SIG-M5 treated with dmso at 0.1 percent for 504 hours (cell line): ENCODE measurements around the gene METTL26.
"Not testable (repeated sequence)": the region's sequence is repeated elsewhere in the genome, so short reads cannot be mapped to it uniquely, and the experiment has no call there.

ENCODE experiments used
- DNase-seq: peaks from one replicate; lab custom pipeline; 2025; ENCODE audit not compliant: unreplicated experiment; lab: John Stamatoyannopoulos, UW

METTL26 gene

DNA sequence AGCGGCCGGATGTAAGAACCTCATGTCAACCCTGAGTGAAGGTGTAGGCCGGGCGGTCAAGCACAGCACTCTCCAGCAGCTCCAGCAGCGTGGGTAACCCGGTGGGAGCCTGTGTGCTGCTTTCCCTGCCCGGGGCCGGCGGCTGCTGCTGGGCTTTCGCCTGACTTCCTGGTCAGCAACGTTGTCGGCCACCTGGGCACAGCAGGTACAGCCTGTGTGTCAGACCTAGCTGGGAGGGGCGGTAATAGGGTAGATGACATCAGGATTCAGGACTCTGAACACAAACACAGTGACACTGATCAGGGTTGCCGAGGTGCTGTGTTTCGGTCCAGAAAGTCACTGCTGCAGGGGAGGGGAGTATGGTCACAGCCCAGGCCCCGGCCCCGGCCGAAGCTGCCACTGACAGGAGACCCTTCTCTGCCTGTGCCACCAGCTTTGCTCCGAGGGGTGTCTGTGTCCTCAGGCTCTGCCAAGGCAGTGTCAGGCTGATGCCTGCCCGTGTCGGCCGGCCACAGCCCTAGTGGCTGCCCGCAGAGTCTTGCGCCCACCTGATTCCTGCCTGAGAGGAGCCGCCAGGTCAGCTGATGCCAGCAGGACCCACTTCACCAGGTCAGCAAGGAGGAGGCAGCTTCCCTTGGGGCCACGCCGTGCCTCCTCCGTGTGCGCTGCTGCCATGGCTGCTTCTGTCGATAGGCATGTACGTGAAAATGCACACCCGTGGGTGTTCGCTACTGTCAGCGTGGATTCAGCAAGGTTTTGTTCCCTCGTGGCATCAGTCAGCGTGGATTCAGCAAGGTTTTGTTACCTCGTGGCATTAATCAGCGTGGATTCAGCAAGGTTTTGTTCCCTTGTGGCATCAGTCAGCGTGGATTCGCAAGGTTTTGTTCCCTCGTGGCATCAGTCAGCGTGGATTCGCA is 37.0 kb downstream of the METTL26 start:
- DNase-seq, result no peak

DNA sequence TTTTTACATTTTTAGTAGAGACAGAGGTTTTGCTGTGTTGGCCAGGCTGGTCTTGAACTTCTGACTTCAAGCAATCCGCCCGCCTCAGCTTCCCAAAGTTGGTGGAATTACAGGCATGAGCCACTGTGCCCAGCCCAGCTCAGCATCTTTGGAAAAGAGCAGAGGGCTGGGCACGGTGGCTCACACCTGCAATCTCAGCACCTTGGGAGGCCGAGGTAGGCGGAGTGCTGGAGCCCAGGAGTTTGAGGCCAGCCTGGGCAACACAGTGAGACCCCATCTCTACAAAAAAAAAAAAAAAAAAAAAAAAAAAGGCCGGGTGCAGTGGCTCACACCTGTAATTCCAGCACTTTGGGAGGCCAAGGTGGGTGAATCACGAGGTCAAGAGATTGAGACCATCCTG is 38.5 kb downstream of the METTL26 start:
- DNase-seq, result not testable (repeated sequence)

DNA sequence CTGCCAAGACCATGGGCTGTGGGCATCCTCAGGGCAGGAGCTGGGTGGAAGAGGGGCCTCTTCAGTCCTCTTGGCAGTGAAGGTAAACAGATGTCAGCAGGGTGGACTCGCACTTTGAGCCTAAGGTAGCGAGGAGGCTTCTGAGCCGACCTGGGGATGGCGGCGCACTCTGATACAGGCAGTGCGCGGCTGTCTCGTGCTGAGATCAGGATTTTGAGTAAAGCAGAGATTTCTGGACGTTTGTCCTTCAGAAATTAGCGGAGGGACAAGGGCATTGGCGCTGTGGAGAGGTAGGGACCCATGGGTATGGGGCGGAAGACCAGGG is 39.4 kb downstream of the METTL26 start:
- no peak for DNase-seq

DNA sequence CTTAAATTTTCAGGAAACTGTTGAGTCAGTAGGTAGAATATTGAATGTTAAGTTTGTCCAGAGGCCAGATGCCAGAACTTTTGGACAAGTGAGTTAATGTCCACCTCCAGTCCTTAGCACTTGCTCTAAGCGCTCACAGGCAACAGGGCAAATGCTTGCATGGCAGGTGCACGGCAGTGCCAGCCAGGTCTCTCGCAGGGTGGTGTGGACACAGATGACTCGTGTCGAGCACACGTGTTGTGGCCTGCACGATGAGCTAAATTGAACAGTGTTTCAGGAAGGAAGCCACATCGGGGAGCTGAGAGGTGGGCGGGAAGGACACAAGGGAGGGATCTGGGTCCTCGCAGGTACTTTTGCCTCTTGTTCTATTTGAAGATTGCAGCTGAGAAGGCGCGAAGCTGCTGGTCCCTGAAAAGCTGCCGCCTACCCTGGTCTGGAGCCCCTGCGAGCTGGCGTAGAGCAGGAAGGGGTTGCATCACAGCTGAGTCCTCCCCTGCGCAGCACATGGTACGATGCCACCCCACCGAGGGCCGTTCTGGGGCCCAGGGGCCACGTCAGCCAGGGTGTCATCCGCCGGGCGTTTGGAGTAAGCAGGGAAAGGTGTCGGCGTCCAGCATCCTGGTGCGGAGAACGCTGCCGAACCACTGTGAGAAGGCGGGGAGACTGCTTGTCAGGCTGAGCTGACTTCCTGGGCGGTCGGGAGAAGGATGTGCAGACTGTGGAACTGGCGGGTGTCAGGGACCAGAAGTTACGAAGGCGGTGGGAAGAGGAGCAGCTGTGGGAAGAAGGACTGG is 40.0 kb downstream of the METTL26 start:
- DNase-seq, result peak; percentile 10

DNA sequence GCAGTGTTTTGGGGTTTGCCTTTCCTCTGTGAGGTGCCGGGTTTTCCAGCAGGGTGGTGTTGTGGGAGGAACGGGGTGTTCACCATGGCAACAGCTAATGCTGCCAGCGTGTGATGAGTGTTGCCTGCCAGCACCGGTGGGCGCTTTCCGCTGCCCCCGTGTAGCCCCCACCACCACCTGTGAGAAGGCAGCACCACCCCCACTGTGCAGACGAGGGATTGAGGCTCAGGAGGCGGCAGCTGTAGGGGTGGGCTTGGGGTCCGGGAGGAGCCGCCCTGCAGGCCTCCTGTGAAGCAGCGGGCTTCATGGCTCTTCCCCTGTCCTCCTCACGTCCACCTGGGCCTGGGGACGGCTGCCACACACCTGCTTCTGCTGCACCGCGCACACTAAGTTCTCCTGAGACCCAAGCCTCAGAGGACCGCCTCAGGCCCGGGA is 41.0 kb downstream of the METTL26 start:
- no peak for DNase-seq

DNA sequence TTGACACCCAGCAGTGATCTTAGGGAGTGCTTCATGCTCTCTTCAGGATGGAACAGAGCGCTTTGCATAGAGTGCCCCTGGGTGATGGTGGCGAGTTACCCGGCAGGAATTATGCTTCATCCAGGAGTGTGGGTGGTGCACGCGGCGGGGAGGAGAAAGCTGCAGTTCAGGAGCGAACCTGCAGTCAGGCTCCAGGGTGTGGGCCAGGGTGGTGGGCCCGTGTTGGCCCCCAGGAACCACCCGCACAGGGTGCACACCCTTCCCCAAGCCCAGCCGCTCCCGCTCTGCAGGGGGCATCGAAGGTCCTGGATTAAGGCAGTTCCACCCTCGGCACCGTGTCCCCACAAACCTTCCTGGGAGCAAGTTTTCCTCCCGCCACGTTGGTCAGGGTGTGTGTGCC is 42.3 kb downstream of the METTL26 start:
- no peak for DNase-seq

DNA sequence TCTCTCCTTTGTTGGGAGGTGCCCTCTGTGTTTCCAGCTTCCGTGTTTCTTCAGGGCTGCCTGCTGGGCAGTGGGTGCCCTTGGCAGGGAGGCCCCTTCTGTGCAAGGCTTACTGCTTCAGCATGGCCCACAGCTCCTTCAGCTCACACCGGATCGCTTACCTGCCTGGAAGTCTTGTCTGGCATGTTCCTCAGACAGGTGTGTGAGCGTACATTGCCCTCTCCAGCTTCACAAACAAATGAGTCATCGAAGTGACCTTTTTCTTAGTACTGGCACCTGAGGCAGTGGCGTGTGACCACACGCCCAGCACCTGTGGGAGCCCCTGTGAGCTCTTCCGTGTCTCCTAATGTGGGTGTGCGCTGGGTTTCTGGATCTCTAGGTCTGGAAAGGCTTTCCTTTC is 42.7 kb downstream of the METTL26 start:
- DNase-seq, result peak; percentile 50

DNA sequence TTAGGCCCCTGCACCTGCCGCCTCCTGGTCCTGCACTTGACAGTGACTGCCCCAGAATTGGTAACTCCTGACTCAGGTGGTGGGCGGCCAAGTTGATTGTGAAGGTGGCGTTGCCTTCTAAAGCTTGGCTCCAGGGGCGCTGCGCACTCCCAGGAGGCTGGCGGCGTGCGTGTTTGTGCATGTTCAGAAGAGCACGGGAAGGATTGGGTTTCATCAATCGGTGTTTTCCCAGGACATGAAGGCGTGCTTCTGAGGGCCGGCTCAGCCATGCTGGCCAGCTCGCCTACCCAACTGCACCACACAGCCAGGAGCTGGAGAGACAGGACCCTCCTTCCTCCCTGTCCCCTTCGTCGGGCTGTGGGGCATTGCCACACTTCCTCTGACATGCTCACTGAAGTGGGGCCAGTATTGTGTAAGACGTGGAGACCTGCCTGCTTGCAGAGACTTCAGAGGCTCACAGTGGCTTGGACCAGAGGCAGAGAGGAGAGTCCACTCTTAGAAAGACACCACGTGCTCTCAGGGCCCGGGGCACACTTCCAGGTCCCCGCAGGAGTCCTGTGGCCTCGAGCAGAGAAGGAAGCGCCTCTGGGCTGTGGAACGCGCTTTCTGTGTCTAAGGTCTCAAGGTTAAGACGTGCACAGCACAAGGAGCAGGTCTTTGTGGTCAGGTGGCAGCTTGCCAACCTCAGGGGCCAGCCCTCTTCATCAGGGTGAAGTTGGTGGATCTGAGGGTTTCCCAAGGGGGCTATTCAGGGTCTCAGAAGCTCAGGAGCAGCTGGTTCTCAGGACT is 43.4 kb downstream of the METTL26 start:
- peak; percentile 87 for DNase-seq

DNA sequence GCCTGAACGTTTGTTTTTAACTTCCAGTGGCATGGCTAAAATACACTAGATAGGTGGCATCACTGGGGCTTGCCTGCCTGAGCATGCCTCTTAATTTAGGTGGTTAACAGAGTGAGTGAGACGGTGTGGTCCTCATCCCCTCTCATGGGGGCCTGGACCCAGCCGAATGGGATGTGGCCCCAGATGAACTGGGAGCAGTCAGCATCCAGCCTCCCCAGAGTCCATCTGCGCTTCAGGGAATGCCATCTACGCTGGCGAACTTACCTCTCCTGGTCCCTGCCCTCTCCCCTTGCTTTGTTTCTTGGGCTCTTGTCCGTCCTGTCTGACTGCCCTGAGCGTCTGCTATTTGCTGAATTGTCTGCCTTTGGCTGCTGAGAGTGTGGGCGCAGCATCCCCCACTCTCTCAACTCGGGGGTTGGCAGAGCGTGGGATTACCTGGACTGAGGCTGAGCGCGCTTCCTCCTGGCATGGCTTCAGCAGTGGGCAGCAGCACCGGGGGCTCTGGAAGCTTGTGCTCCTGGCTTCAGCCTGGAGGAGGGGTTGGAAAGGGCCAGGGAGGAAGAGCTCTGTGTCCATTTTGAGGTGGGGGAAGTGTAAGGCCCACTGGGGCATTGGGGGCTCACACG is 44.1 kb downstream of the METTL26 start:
- no peak for DNase-seq

DNA sequence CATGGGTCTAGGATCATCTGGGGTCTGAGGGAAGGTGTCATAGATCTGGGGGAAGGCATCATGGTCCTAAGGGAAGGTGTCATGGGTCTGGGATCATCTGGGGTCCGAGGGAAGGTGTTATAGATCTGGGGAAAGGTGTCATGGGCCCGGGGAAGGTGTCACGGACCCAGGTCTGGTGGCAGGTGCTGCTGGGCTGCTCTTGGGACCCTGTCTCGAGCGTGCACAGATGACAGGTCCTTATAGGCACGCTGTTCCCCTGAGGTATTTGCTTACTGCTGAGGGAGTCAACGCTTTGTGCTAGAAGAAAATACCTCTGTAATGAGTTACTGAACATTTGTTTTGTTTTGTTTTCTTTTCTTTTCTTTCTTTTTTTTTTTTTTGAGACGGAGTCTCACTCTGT is 44.9 kb downstream of the METTL26 start:
- no peak for DNase-seq

DNA sequence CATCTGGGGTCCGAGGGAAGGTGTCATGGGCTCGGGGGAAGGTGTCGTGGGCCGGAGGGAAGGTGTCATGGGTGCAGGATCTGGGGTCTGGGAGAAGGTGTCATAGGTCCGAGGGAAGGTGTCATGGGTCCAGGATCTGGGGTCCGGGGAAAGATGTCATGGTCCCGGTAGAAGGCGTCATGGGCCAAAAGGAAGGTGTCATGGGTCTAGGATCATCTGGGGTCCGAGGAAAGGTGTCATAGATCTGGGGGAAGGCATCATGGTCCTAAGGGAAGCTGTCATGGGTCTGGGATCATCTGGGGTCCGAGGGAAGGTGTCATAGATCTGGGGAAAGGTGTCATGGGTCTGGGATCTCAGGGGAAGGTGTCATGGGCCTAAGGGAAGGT is 45.3 kb downstream of the METTL26 start:
- DNase-seq, result no peak

DNA sequence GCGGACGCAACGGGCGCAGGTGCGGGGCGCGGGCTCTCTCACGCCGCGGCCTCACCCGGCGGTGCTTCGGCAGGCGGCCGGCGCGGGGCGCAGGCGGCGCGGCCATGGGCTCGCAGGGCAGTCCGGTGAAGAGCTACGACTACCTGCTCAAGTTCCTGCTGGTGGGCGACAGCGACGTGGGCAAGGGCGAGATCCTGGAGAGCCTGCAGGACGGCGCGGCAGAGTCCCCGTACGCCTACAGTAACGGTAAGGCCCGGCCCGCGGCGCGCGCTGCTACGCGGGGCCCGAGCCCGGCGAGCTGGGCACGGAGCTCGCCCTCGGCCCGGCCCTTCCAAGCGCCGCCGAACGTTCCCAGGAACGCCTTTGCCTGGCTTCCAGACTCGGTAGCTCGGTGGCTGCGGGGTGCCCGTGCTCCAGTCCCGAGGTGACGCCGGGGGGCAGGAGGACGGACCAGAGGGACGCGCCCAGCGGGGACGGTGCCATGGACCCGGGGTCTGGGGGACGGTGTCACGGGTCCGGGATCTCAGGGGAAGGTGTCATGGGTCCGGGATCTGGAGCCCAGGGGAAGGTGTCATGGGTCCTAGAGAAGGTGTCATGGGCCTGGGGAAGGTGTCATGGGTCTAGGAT is 45.8 kb downstream of the METTL26 start:
- DNase-seq, result no peak

DNA sequence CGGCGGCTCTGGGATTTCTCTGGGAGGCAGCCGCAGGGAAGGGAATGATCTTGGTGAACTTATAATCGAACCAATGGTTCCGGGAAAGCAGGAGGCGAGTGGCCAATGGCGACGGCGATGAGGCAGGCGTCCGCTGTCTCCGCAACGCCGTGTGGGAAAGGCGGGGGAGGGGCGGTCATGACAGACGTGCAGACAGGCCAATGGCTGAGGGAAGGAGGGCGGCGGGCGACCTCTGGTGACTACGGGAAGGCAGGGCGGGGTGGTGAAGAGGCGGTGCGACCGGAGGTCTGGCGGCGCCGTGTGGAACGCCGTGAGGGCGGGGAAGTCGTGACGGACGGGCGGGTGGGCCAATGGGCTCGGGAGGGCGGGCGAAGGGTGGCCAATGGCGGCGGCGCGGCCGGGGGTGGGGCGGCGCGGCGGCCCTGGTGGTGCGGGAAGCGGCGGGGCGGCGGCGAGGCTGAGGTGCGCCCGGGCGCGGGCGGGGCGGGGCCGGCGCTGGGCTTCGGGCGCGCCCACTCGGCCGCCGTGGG is 46.4 kb downstream of the METTL26 start, which contains the start of gene RAB40C:
TSS of gene RAB40C (plus strand) at position 409 of the 530 bp plus-strand sequence. CDS start 226 bp downstream, outside the sequence.
- DNase-seq, result peak; percentile 92

DNA sequence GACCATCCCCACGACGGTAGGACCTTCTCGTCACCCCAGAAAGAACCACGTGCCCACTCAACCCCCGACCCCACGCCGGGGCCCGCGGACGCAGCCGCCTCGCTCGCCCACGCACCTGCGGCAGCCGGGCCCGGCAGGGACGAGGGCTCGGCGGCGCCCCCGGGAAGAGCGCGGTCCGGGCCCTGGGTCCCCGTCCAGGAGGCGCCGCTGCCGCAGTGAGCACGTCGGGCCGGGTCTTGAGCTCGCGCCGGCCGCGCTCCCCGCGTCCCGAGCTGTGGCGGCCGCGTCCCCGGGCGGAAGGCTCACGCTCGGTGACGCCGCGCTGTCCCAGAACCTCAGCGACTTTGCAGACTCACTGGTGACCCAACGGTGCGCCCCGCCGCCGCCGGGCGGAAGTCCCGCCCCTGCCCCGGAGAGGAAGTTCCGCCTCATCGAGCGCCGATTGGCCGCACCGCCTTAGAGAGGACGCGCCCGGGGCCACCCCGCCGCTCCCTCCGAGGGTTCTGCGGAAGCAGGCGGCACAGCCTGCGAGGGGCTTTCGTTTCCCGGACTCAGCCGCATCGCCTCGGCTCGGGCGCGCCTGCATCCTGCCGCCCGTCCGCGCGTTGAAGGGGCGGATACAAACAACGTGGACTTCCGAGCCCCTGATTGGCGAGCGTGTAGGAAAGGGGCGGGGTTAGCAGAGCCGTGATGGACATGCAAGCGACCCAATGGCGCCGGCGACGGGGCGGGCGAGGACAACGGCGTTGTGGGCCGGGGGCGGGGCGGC is 47.0 kb downstream of the METTL26 start:
- DNase-seq, result peak; percentile 85

DNA sequence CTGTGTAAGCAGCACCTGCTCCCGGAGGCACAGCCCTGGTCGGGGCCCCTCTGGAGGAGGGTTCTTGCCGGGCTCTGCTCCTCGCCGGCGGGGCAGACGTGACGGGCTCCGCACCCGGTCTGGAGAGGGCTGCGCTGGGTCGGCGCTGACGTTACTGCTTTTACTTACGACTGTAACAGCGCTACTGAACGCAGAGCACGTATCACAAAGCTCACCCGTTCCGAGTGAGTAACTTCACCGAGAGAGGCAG is 47.5 kb downstream of the METTL26 start:
- DNase-seq, result peak; percentile 19

DNA sequence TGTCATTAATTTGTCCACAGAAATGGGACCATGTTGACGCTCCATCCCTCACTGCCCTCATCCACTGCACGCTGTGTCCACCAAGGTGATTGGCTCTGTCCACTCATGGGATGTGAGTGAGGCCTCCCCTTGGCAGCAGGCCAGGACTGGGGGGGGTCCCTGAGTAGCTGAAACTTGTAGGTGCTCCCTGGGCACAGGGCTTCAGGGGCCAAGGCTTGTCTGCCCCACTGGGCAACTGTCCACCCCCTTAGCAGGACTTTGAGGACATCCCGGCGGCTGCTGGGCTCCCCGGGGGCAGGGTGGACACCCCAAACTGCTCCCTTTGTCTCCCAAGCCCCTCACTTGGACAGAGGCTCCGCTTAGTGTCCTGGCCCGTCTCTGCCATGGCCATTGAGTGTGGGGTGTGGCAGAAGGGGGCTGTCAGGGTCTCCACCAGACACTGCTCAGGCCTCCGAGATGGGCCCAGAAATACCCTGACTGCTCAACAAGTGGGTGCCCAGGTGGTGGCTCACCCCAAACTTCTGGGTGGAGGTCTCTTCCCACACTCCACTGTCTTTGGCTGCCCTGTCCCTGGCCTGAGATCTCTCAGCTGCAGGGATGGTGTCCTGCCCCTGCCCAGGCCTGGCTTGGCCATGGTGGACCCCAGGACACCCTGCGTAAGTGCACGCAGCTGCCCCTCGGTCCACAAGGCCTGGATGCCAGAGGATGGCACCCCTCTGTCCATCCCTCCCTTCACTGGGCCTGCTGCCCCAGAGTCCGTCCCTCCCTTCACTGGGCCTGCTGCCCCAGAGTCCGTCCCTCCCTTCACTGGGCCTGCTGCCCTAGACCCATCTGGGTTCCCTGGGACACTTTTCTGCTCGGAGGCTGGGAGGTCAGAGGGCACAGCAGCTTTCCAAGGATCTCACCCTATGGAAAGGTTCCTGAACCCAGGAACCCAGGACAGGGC is 49.2 kb downstream of the METTL26 start:
- DNase-seq, result no peak

DNA sequence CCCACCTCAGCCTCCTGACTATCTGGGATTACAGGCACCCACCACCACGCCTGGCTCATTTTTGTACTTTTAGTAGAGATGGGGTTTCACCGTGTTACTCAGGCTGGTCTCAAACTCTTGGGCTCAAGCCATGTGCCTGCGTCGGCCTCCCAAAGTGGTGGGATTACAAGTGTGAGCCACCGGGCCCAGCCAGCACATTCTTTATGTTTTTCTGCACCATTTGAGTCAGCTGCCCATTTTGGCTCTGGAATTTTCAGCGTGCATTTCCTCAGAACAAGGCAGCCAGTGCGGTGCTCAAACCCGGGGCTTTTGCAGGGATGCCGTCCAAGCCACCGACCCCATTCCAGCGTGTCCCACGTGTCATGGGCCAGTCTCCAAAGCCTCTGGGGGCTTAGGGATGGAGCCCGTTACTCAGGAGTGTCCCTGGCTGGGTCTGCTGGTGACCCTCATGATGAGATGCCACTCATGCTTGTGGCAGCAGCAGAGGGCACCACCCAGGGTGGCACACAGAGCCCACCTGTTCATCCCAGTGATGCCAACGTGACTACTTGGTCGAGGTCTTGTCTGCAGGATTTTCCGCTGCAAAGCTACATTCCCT is 50.0 kb downstream of the METTL26 start:
- DNase-seq, result no peak

DNA sequence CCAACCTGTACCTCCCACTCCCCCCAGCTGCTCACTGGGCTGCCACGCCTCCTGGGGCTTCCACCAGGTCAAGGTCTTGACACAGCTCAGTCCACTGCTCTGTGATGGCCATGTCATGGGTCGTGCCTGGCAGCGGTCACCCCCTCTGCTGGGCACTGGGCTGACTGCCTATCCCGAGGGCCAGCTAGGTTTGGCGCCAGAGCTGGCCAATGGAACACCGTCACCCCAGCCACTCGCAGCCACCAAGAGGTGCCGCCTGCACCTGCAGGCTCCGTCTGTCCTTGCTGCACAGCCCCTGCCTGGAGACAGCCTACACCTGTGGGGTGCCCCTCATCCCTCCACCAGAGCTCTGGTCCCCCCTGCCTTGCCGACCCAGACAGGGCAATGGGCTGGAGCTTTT is 50.8 kb downstream of the METTL26 start:
- no peak for DNase-seq
